GM12874 (cell line): Measurements from ENCODE around the gene EOLA1.
"Not testable (repeated sequence)": the region's sequence is repeated elsewhere in the genome, so short reads cannot be mapped to it uniquely, and the experiment has no call there.

ENCODE experiments used
- CTCF ChIP-seq: IDR thresholded peaks from 2 replicates; pipeline ENCODE4 v1.5.1; 2011; ENCODE audit warnings: low read depth, mild to moderate bottlenecking, control low read depth, low read length, moderate library complexity; ENCODE audit not compliant: insufficient read depth

The EOLA1 gene

GRCh38 chrX:149539283-149540130 is 1.3 kb upstream of the EOLA1 start:
- no peak for TF ChIP-seq CTCF

GRCh38 chrX:149540131-149540620 is 636 bp upstream of the EOLA1 start:
- TF ChIP-seq CTCF: no peak

- TF ChIP-seq CTCF: no peak
These were observed 772 bp downstream of the EOLA1 start for GRCh38 chrX:149541521-149542047.

- not testable (repeated sequence) for TF ChIP-seq CTCF
These were observed 8.9 kb downstream of the EOLA1 start, which contains the start of gene HSFX3 for GRCh38 chrX:149549701-149550100. HSFX3 (minus strand) TSS chrX:149549924; CDS start chrX:149549852, 72 bp downstream.

GRCh38 chrX:149563359-149563758 is 22.5 kb downstream of the EOLA1 start:
- TF ChIP-seq CTCF: no peak

- TF ChIP-seq CTCF: no peak
These were observed 27.0 kb downstream of the EOLA1 start for GRCh38 chrX:149567621-149568417.

- no peak for TF ChIP-seq CTCF
These were observed 28.0 kb downstream of the EOLA1 start for GRCh38 chrX:149568701-149569296.
